Upper lobe of left lung (tissue), 4 donors: ENCODE data around the gene LTA4H.

Source experiments
- EP300 ChIP-seq, 4 donors: sonication (generic); formaldehyde crosslinking; IDR thresholded peaks; one replicate each; pipeline ENCODE4 v1.5.1; 2017; ENCODE audit warnings: antibody characterized with exemption in 4 of 4, control low read depth in 2 of 4
- POLR2A ChIP-seq, 4 donors: fragments of 450-650 bp; IDR thresholded peaks; one replicate each; pipeline ENCODE4 v1.5.1; 2016 to 2017; ENCODE audit warnings: antibody characterized with exemption in 4 of 4, mild to moderate bottlenecking in 2 of 4
- POLR2AphosphoS5 ChIP-seq, 2 donors: sonication (generic); formaldehyde crosslinking; IDR thresholded peaks; one replicate each; pipeline ENCODE4 v1.5.1; 2017; ENCODE audit warnings: antibody characterized with exemption in 2 of 2
- TF ChIP-seq, protein P1 (sequence below), 6 experiments: fragments of 450-650 bp in 4 of 6; fragments of 200-600 bp in 2 of 6; sonication (generic) in 2 of 6; IDR thresholded peaks; one replicate each; pipeline ENCODE4 v1.5.1; 2016 to 2019; ENCODE audit warnings: antibody characterized with exemption in 6 of 6

DNA sequence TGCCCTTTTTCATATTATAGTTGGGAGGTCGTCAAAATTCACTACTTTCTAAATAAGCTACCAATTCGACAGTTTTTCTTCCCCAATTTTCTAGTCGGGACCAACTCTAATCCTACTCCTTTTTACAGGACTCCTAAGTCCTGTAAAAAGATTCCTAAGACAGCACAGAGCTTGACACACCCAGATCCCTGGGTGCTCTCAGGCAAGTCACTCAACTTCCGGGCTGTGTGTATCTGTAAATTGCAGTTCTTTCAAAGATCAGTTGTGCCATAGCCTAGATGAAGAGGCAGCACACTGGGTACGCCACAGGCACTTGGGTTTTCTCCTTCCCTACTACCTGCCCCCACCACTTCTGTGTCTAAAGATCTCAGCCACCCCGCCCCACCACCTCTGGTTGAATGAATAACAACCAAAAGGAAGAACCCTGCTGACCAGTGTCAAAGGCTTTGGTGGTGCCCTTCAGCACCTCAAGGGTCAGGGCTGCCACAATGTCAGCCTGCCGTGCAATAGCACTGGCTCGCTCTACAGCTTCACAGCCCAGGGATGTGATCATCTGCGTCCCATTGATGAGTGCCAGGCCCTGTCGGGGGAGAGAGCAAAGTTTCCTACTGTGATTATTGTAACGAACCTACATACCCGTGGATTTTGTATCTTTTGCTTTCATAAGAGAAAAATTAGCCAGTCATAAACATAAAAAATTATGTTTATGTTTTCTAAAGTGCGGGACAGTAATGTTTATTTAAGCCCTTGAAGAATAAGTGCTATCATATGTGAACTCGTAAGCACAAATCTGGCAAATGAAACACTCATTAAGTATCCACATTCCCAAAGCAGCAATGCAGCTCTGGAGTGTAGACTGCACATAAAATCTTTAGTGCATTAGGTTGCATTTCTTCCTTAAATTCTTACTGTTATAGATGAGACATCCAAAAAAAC is 48.5 kb downstream of the LTA4H start:
- no peak for TF ChIP-seq POLR2A (IDR thresholded peaks at IDR 0.05)
- TF ChIP-seq, protein P1, sequence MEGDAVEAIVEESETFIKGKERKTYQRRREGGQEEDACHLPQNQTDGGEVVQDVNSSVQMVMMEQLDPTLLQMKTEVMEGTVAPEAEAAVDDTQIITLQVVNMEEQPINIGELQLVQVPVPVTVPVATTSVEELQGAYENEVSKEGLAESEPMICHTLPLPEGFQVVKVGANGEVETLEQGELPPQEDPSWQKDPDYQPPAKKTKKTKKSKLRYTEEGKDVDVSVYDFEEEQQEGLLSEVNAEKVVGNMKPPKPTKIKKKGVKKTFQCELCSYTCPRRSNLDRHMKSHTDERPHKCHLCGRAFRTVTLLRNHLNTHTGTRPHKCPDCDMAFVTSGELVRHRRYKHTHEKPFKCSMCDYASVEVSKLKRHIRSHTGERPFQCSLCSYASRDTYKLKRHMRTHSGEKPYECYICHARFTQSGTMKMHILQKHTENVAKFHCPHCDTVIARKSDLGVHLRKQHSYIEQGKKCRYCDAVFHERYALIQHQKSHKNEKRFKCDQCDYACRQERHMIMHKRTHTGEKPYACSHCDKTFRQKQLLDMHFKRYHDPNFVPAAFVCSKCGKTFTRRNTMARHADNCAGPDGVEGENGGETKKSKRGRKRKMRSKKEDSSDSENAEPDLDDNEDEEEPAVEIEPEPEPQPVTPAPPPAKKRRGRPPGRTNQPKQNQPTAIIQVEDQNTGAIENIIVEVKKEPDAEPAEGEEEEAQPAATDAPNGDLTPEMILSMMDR (IDR thresholded peaks at IDR 0.05) = no peak
- TF ChIP-seq POLR2AphosphoS5 (IDR thresholded peaks at IDR 0.05) = no peak
- no peak for TF ChIP-seq EP300 (IDR thresholded peaks at IDR 0.05)
